B cell (primary cell): ENCODE measurements around the gene KCNT1. TPM values are rescaled to one million over a fixed set of nuclear protein-coding genes. Genes with fewer than 3 reads are reported as not detected.

Source experiments
- ATAC-seq: fragments of 200-7000 bp; cut with Tn5 transposase; one replicate; pipeline ENCODE4 v1.10.0; 2021; ENCODE audit warnings: low read depth, mild to moderate bottlenecking, moderate number of reproducible peaks, moderate library complexity
- CTCF ChIA-PET: fragments of 350-600 bp; sonication (Branson Sonifier 250); formaldehyde crosslinking; loops from one replicate; lab custom pipeline; 2021; ENCODE audit warnings: antibody characterized with exemption, inconsistent platforms; lab: Charles Lee
- POLR2A ChIA-PET: fragments of 350-600 bp; sonication (Branson Sonifier 250); formaldehyde crosslinking; loops from one replicate; lab custom pipeline; 2021; ENCODE audit warnings: antibody characterized with exemption; lab: Charles Lee
- DNase-seq: peaks from one replicate; pipeline ENCODE4 v3.0.0; 2013
- H2AFZ ChIP-seq: 2 replicates; pipeline ENCODE4 v1.6.1; 2012; ENCODE audit warnings: mild to moderate bottlenecking, low read depth, low read length; ENCODE audit not compliant: insufficient read depth, poor library complexity, severe bottlenecking
- H3K27ac ChIP-seq, 2 donors: 1 replicate in 1 of 2; 2 replicates in 1 of 2; pipeline ENCODE4 v1.5.1; 2012 to 2013; ENCODE audit warnings: low read length in 2 of 2, mild to moderate bottlenecking in 2 of 2, moderate library complexity in 1 of 2
- H3K27me3 ChIP-seq, 4 experiments: fragments of 200-600 bp in 1 of 4; sonication (generic) in 1 of 4; replicated peaks in 1 of 4; 1 replicate in 2 of 4; 2 replicates in 2 of 4; pipeline versions ENCODE4 v1.6.1 to v1.7.0; 2013 to 2016; ENCODE audit warnings: low read length in 3 of 4, mild to moderate bottlenecking in 2 of 4, mixed read lengths in 1 of 4, moderate library complexity in 1 of 4; ENCODE audit not compliant: insufficient read depth in 4 of 4, control insufficient read depth in 3 of 4; ENCODE audit errors: control extremely low read depth in 1 of 4
- H3K36me3 ChIP-seq, 2 experiments: replicated peaks in 1 of 2; 1 replicate in 1 of 2; 2 replicates in 1 of 2; pipeline versions ENCODE4 v1.6.1 to v1.7.1; 2013; ENCODE audit warnings: low read length in 1 of 2; ENCODE audit not compliant: insufficient read depth in 2 of 2, control insufficient read depth in 1 of 2; ENCODE audit errors: control extremely low read depth in 1 of 2, extremely low read depth in 1 of 2
- H3K4me1 ChIP-seq, 2 donors: fragments of 200-600 bp in 1 of 2; sonication (generic) in 1 of 2; 1 replicate in 1 of 2; 2 replicates in 1 of 2; pipeline versions ENCODE4 v1.5.1 to v1.6.1; 2013 to 2017; ENCODE audit warnings: low read length in 2 of 2; ENCODE audit not compliant: control insufficient read depth in 2 of 2, insufficient read depth in 2 of 2
- H3K4me2 ChIP-seq: replicated peaks from 2 replicates; pipeline ENCODE3; 2012; ENCODE audit warnings: mild to moderate bottlenecking, low read depth, low read length; ENCODE audit not compliant: poor library complexity, severe bottlenecking
- H3K4me3 ChIP-seq, 5 experiments: fragments of 200-600 bp in 1 of 5; sonication (generic) in 1 of 5; 1 replicate in 3 of 5; 2 replicates in 2 of 5; pipeline versions ENCODE4 v1.5.1 to v1.7.0; 2011 to 2016; ENCODE audit warnings: low read length in 4 of 5, mild to moderate bottlenecking in 4 of 5, low read depth in 2 of 5, control low read depth in 1 of 5, moderate library complexity in 1 of 5; ENCODE audit not compliant: insufficient read depth in 1 of 5; ENCODE audit errors: control extremely low read depth in 1 of 5, extremely low read depth in 1 of 5
- H3K79me2 ChIP-seq: fragments of 200-600 bp; sonication (generic); one replicate; pipeline ENCODE4 v1.6.0; 2016; ENCODE audit warnings: low read length; ENCODE audit not compliant: control insufficient read depth, insufficient read depth
- H3K9ac ChIP-seq: fragments of 200-600 bp; sonication (generic); 2 replicates; pipeline ENCODE4 v1.6.1; 2017; ENCODE audit warnings: mild to moderate bottlenecking, low read length, moderate library complexity
- H3K9me3 ChIP-seq, 3 donors: one replicate each; pipeline versions ENCODE4 v1.6.1 to v1.7.1; 2013; ENCODE audit warnings: low read length in 2 of 3; ENCODE audit not compliant: control insufficient read depth in 2 of 3, insufficient read depth in 1 of 3; ENCODE audit errors: control extremely low read depth in 1 of 3
- H4K20me1 ChIP-seq: 2 replicates; pipeline ENCODE4 v1.6.0; 2012; ENCODE audit warnings: mild to moderate bottlenecking, low read length; ENCODE audit not compliant: insufficient read depth, control insufficient read depth, poor library complexity, severe bottlenecking
- H3K27ac Mint-ChIP-seq: one replicate; pipeline ENCODE4 v1.8.0; 2021; ENCODE audit warnings: mixed read lengths
- H3K27me3 Mint-ChIP-seq: one replicate; pipeline ENCODE4 v1.8.0; 2021; ENCODE audit warnings: mixed read lengths
- H3K4me1 Mint-ChIP-seq: one replicate; pipeline ENCODE4 v1.8.0; 2021; ENCODE audit warnings: mixed read lengths
- H3K4me3 Mint-ChIP-seq: one replicate; pipeline ENCODE4 v1.8.0; 2021; ENCODE audit warnings: mixed read lengths
- H3K9me3 Mint-ChIP-seq: one replicate; pipeline ENCODE4 v1.8.0; 2022; ENCODE audit warnings: mixed read lengths; ENCODE audit not compliant: insufficient read depth
- CTCF ChIP-seq: fragments of 200-600 bp; IDR thresholded peaks from one replicate; pipeline ENCODE4 v1.8.0; 2022; ENCODE audit warnings: antibody characterized with exemption, mild to moderate bottlenecking
- EZH2 ChIP-seq: IDR thresholded peaks from 2 replicates; pipeline ENCODE4 v1.6.1; 2012; ENCODE audit warnings: borderline replicate concordance, low read depth, mild to moderate bottlenecking, moderate library complexity, low read length; ENCODE audit not compliant: insufficient read depth, poor library complexity, severe bottlenecking
- WGBS: methylation state at CpG from one replicate; pipeline ENCODE4 v1.1.5; 2013; ENCODE audit warnings: missing lambda C conversion rate; ENCODE audit not compliant: insufficient coverage; 5-methylcytosine and 5-hydroxymethylcytosine counted together
- intact Hi-C: fragments of 100-400 bp; cut with micrococcal nuclease; formaldehyde crosslinking; loops from one replicate; pipeline ENCODE4 v1.10.0; 2022
- polyA plus RNA-seq: library from polyadenylated mRNA; depleted of rRNA; stranded (reverse); fragments of >200 nt; gene quantifications from 2 replicates; pipeline ENCODE4 v1.2.3, GENCODE V29; 2012
- total RNA-seq, 2 donors: library from RNA; stranded (reverse); fragments of 120-200 nt in 1 of 2; gene quantifications; 1 replicate in 1 of 2; 2 replicates in 1 of 2; pipeline versions ENCODE4 v1.2.3 to v1.2.4, GENCODE V29; 2013 to 2022

The KCNT1 gene
- total and polyA plus RNA-seq, 2 donors (not counting 1 experiment from before 2014, with no cell fraction given) = not detected

GRCh38 chr9:135664801-135665794 is 36.9 kb upstream of the KCNT1 start:
- ATAC-seq (no peak), DNase-seq (no peak)
- Mint-ChIP-seq H3K9me3 (peaks cover 3% of the 10 kb centered on the region), H3K27ac (no peak overlapping the region), H3K4me3 (no peak overlapping the region), H3K4me1 (no peaks in the 10 kb centered on the region), H3K27me3 (no peaks in the 10 kb centered on the region)
- Histone ChIP-seq H3K36me3 (no peaks in the 10 kb centered on the region), H3K9ac (no peak overlapping the region), H3K4me3 (no peak overlapping the region), H3K27ac (no peak overlapping the region), H4K20me1 (no peaks in the 10 kb centered on the region), H2AFZ (no peak overlapping the region), H3K4me2 (no peak overlapping the region), H3K9me3 (peaks cover 0 to 12% (median 0%) of the 10 kb centered on the region in 3 donors), H3K4me1 (no peaks in the 10 kb centered on the region), H3K79me2 (no peaks in the 10 kb centered on the region), H3K27me3 (no peaks in the 10 kb centered on the region)
- intact Hi-C loops = no loop called here
- POLR2A ChIA-PET = no interaction called here
- TF ChIP-seq EZH2 (no peak), CTCF (no peak)
- CTCF ChIA-PET = no interaction called here
- 82% methylated on average over 24 of the region's 32 CpGs for WGBS

- ChIA-PET POLR2A (no interaction called here), CTCF (no interaction called here)
- no peak overlapping the region for H2AFZ ChIP-seq
- no peaks in the 10 kb centered on the region for H4K20me1 ChIP-seq
- no peaks in the 10 kb centered on the region for H3K27me3 ChIP-seq
- ATAC-seq = no peak
- no peak overlapping the region for H3K4me2 ChIP-seq
- TF ChIP-seq CTCF (no peak), EZH2 (no peak)
- intact Hi-C loops = no loop called here
- H3K9me3 Mint-ChIP-seq = peaks cover 3% of the 10 kb centered on the region
- H3K36me3 ChIP-seq = no peaks in the 10 kb centered on the region
- H3K27me3 Mint-ChIP-seq = no peaks in the 10 kb centered on the region
- H3K9ac ChIP-seq = no peak overlapping the region
- H3K9me3 ChIP-seq = peaks cover 0 to 13% (median 0%) of the 10 kb centered on the region in 3 donors
- DNase-seq = no peak
- H3K4me1 ChIP-seq = no peaks in the 10 kb centered on the region
- H3K4me3 ChIP-seq = no peak overlapping the region
- WGBS = 75% methylated on average over 9 of the region's 12 CpGs
- no peaks in the 10 kb centered on the region for H3K79me2 ChIP-seq
- no peak overlapping the region for H3K4me3 Mint-ChIP-seq
- no peak overlapping the region for H3K27ac ChIP-seq
- no peaks in the 10 kb centered on the region for H3K4me1 Mint-ChIP-seq
- H3K27ac Mint-ChIP-seq = no peak overlapping the region
Observed at GRCh38 chr9:135665795-135666189, 36.2 kb upstream of the KCNT1 start.
